ENCODE measurements around the gene ZNF407.
"Not testable (repeated sequence)": the region's sequence is repeated elsewhere in the genome, so short reads cannot be mapped to it uniquely, and the experiment has no call there.

ZNF407 gene, protein sequence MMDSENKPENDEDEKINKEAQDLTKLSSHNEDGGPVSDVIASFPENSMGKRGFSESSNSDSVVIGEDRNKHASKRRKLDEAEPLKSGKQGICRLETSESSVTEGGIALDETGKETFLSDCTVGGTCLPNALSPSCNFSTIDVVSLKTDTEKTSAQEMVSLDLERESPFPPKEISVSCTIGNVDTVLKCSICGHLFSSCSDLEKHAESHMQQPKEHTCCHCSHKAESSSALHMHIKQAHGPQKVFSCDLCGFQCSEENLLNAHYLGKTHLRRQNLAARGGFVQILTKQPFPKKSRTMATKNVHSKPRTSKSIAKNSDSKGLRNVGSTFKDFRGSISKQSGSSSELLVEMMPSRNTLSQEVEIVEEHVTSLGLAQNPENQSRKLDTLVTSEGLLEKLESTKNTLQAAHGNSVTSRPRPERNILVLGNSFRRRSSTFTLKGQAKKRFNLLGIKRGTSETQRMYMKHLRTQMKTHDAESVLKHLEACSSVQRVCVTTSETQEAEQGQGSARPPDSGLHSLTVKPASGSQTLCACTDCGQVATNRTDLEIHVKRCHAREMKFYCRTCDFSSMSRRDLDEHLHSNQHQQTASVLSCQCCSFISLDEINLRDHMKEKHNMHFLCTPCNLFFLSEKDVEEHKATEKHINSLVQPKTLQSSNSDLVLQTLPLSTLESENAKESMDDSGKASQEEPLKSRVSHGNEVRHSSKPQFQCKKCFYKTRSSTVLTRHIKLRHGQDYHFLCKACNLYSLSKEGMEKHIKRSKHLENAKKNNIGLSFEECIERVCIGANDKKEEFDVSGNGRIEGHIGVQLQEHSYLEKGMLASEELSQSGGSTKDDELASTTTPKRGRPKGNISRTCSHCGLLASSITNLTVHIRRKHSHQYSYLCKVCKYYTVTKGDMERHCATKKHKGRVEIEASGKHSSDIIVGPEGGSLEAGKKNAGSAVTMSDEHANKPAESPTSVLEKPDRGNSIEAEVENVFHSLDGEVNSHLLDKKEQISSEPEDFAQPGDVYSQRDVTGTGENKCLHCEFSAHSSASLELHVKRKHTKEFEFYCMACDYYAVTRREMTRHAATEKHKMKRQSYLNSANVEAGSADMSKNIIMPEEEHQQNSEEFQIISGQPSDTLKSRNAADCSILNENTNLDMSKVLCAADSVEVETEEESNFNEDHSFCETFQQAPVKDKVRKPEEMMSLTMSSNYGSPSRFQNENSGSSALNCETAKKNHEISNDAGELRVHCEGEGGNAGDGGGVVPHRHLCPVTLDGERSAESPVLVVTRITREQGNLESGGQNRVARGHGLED (N-terminal part only)

DNA sequence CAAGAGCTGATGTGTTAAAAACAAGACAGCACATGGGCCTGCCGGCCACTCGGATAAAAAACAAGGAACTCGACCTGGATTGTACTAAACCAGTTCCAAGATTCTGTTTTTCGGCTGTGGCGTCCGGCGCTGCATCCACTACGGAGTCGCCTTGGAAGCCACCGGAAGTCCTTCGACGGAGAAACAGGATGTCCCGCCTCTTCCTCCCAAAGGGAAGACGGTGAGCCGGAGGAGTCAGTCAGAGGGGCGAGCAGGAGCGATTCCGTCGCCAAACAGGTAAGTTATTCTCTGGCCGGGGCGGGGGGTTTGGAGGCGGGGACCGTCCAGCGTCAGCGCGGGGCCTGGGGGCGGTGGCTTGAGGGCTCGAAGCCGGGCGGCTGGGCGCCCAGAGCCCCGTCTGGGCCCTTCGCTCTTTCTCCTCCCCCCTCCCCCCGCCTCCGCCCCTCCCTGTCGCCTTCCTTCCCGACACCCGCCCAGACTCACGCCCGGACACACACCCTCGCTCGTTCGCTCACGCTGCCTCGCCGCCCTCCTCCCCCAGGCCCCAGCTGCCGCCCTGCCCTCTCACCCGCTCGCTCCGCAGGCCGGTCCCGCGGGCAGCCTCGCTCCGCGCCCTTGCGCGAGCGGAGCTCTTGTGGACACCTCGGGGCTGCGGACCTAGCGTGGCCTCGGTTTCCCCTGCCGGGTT is at the start of gene ZNF407:
Gene ZNF407, plus strand, starts transcription at position 209 of the 688 bp plus-strand sequence. CDS start 33,150 bp downstream, outside the sequence.
- peak; percentile 90 for DNase-seq (ENCODE audit: low read depth)

DNA sequence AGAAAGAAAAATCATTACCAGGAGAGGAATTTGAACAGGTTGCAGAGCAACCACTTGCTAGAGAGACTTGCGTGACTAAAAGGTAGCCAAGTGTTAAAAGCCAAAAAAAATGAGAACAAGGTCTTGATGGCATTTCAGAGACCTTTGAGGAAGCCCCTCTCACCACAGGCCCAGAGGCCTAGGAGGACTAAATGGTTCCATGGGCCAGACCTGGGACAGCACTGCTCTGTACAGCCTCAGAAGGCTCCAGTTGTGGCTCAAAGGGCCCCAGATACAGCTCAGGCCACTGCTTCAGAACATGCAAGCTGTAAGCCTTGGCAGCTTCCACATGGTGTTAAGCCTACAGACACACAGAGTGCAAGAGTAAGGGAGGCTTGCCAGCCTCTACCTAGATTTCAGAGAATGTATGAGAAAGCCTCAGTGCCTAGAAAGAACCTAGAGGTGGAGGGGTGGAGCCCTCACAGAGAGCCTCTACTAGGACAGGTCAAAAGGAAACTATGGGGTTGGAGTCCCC is 48.0 kb upstream of the ZNF407 start:
- DNase-seq (ENCODE audit: low read depth), result no peak

DNA sequence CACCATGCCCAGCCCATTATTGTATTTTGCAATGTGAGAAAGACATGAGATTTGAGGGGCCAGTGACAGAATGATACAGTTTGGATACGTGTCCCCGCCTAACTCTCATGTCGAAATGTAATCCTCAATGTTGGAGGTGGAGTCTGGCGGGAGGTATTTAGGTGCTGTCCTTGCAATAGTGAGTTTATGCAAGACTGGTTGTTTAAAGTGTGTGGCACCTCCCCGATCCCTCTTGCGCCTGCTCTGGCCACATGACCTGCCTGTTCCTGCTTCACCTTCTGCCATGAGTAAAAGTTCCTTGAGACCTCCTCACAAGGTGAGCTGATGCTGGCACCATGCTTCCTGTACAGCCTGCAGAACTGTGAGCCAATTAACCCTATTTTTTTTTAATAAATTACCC is 46.8 kb upstream of the ZNF407 start:
- DNase-seq (ENCODE audit: low read depth), result no peak

DNA sequence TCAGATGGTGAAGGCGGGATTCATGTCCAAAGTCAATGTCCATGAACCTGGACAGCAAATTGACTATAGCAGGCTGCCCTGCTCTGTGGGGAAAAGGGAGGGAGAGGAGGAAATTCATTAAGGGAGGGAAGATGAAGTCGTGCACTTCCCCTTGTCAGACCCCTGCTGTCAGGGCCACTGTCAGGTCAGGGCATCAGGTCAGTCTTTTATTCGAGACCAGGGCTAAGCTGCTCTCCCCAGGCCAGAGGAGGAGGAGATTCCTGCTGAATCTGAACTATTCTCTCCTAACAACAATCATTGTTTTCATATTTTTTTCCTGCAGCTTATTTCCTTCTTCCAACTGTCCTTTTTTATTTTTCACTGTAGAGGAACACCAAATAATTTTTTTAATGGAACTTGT is 46.2 kb upstream of the ZNF407 start:
- DNase-seq (ENCODE audit: low read depth), result no peak

DNA sequence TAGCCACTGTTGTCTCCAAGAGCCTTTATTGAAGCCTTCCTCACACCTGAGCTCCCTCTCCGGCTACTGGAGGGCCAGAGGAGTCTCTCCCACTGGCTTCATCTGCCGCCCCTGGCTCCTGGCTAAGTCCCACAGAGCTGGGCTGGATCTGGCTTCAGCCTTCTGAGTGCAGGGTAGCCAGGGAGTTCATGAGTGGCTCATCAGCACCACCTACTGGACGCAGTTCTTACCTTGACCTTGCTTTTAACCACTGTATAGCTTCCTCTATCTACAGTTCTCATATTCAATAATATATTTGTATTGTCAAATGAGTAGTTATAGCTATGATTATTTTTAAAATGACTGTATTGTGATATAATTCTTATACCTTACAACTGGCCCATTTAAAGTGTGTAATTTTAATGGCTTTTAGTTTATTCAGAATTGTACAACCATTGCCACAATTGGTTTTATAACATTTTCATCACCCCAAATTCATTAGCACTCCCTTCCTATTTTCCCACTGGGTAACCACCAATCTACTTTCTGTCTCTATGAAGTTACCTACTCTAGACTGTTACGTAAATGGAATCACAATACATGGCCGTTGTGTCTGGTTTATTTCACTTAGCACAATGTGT is 45.6 kb upstream of the ZNF407 start:
- DNase-seq (ENCODE audit: low read depth), result peak; percentile 68

DNA sequence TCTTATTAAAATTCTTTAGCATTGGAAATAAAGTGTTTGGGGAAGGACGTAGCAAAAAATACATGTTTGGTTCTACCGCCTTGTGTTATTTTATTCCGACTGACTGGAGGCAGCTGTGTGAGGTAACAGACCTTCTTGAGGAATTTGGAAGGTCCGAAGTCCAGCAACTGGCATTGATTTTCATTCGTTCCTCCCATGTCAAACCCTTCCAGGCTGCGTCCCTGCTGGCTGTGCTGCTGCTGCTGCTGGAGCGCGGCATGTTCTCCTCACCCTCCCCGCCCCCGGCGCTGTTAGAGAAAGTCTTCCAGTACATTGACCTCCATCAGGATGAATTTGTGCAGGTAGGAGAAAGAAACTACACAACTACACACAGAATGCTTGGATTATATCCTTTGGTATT is 41.5 kb upstream of the ZNF407 start:
- DNase-seq (ENCODE audit: low read depth), result no peak

DNA sequence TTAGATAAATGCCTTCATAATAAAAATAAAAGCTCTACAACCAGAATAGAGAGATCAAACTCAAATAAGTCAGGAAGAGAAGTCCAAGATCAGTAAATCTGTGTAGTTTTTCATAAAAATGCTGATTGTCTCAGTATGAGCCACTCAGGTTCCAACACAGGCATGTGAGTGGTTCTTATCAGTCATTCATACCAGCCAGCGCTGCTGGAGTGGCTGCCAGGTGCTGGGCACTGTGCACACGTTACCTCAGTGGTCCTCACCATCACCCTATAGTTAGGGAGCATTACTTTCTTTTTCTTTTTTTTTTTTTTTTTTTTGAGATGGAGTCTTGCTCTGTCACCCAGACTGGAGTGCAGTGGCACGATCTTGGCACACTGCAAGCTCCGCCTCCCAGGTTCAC is 39.6 kb upstream of the ZNF407 start:
- no peak for DNase-seq (ENCODE audit: low read depth)

DNA sequence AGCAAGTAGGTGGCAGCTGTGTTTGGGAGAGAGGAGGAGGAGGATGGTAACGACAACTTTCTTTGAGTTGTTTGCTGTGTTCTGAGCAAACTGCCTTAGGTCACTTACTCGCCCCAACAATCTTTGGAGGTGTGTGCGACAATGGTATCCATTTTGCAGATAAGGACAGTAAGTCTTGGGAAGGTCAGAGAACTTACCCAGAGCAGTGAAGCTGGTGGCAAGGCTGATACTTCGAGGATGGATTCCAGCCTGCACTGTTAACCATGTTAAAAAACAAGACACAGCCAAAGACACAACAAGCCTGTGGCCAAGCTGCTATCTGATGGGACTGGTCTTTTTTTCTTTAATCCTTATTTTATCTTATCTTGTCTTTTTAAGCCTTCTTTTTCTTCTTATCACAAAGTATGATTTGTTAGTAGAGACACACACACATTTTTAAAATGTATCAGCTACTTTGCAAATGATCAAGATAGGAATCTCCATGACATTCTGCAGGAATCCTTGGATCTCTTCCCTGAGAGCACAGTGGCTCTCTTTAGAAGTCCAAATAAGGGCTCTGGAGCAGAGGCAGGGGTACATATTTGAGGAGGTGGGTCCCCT is 35.4 kb upstream of the ZNF407 start:
- no peak for DNase-seq (ENCODE audit: low read depth)

DNA sequence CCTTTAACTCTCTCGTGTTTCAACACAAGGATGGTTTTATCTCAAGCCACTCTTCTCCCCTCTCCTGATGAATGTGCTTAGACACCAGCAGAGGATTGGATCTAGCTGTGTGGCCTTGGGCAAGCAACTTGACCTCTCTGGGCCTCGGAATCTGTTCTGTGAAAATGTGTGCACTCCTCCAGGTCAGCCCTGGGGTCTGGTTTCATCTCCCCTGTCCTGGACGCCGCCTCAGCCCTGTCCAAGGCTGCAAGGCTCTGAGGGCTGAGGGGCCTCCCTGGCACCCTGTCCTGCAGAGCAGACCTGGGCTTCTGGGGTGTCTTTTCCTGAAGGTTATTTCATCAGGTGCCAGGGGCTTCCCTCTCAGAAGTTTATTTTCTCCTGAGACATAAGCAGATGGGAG is 34.9 kb upstream of the ZNF407 start:
- DNase-seq (ENCODE audit: low read depth), result no peak

DNA sequence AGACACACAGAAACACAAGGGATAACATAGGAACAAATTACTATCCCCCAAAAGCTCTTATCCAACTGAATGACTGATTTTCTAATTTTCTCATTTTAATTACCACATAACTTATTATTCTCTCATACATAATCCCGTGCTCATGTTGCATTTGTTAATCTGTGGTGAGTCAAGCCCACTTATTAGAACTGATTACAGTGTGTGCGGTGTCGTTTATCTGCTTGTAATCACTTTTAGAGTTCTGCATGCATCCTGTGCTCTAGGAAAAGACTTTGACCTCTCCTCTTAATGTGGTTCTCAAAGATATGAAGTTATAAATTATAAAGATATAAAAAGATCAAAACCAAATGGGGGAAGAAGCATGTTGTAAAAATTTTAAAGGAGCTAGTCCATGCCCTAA is 33.7 kb upstream of the ZNF407 start:
- DNase-seq (ENCODE audit: low read depth), result no peak

DNA sequence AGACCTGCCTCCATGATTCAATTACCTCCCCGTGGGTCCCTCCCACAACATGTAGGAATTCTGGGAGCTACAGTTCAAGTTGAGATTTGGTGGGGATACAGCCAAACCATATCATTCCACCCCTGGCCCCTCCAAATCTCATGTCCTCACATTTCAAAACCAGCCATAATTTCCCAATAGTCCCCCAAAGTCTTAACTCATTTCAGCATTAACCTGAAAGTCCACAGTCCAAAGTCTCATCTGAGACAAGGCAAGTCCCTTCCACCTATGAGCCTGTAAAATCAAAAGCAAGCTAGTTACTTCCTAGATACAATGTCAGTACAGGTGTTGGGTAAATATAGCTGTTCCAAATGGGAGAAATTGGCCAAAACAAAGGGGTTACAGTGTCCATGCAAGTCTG is 32.5 kb upstream of the ZNF407 start:
- not testable (repeated sequence) for DNase-seq (ENCODE audit: low read depth)

DNA sequence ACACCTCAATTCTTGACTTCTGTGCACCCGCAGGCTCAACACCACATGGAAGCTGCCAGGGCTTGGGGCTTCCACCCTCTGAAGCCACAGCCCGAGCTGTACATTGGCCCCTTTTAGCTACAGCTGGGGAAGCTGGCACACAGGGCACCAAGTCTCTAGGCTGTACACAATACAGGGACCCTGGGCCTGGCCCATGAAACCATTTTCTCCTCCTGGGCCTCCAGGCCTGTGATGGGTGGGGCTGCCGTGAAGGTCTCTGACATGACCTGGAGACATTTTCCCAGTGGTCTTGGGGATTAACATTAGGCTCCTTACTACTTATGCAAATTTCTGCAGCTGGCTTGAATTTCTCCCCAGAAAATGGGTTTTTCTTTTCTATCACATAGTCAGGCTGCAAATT is 31.7 kb upstream of the ZNF407 start:
- DNase-seq (ENCODE audit: low read depth), result not testable (repeated sequence)

DNA sequence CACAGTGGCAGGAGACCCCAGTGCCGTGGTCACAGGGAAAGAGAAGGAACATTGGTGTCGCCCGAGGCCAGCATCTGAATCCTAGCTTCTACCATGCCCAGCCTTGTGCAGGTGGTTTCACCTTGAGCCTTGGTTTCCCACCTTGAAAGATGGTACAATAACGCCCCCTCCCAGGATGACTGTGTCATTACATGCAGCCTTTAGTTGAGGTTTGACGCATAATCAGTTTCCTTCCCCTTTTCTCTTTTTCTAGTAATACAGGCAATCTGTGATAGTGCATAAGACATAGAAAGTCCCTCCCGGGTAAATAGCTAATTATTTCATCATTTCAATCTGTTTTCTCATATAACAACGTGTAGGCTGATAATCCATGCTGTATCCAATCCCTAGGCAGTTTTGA is 29.8 kb upstream of the ZNF407 start:
- no peak for DNase-seq (ENCODE audit: low read depth)

DNA sequence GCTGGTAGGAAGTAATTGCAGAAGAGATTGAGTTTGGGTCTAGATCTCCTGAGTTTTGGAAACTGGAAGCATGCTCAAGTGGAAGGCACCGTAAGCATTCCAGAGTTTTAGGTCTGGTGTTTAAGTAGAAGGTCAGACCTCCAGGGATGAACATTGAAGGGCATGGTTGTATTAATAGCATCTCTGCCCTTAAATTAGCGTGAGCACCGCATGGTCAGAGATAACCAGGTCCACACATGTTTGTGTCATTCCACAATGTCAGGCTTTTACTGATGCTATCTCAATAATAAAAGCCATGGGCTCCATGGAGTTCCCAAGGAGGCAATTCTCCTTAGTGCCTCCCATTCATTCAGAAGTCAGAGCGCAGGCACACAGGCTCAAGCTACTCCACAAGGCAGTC is 28.3 kb upstream of the ZNF407 start:
- DNase-seq (ENCODE audit: low read depth), result no peak

DNA sequence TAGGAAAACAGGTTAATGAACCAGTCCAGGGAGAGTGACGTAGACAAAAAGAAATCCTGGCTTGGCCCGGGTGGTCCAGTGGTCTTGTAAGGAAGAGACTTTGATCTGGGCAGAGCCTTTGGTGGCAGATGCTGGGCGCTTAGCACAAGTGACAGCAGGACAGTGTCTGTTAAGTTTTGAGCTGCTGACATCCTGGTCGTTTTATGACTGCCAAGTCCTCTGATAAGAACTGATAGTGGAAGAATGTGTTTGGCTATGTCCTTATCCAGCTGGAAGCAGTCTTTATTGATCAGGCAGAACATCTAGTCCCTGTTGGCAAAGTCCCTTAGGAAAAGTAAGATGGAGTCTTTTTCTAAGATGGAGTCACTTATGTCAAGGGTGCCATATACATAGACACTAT is 27.4 kb upstream of the ZNF407 start:
- DNase-seq (ENCODE audit: low read depth), result no peak

DNA sequence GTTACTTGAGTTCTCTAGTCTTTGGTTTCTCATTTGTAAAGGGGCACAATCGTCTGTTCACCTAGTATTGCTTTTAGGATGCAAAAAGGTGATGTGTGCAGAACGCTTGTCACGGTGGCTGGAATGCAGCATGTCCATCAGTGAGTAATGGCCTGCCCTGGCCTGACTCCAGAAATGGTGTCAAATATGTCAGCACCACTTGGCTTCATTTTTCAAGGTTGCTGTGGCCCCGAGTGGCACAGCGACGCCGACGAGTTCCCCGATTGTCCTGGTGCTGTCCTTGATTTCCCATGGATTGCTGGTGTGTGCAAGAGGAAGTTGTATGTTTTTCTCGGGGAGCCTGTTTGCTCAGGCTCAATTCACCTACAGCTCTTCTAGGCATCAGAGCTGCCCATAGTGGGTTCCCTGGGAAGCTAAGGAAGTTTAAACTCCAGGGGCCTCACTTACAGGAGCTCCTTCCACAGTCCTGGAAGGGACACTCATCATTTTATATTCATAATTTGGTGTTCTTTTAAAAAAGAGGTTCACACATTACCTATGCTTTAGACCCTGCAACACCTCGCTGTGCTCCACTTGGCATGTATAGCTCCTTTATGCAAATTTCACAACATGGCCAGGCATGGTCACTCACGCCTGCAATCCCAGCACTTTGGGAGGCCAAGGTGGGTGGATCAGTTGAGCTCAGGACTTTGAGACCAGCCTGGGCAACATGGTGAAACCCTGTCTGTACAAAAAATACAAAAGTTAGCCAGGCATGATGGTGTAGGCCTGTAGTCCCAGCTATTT is 25.6 kb upstream of the ZNF407 start:
- DNase-seq (ENCODE audit: low read depth), result no peak

DNA sequence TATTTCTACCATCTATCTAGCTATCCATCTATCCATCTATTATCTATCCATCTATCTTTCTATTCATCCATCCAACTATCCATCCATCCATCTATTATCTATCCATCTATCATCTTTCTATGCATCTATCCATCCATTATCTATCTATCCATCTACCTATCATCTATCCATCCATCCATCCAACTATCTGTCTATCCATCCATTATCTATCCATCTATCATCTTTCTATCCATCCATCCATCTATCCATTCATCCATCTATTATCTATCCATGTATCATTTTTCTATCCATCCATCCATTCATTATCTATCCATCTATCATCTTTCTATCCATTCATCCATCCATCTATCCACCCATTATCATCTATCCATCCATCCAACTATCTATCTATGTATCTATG is 24.6 kb upstream of the ZNF407 start:
- DNase-seq (ENCODE audit: low read depth), result no peak

DNA sequence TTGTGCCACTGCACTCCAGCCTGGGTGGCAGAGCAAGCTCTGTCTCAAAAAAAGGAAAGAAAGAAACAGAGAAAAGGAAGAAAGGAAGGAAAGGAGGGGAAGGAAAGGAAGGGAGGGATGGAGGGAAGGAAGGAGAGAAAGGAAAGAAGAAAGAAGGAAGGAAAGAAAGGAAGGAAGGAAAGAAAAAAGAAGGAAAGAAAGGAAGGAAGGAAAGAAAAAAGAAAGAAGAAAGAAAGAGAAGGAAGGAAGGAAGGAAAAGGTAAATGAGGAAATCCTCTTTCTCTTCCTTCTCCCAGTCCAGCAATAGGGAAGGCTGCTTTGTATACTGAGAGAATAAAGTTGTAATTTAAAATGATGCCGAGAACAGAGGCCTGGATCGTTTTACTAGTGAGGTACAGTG is 22.8 kb upstream of the ZNF407 start:
- no peak for DNase-seq (ENCODE audit: low read depth)

DNA sequence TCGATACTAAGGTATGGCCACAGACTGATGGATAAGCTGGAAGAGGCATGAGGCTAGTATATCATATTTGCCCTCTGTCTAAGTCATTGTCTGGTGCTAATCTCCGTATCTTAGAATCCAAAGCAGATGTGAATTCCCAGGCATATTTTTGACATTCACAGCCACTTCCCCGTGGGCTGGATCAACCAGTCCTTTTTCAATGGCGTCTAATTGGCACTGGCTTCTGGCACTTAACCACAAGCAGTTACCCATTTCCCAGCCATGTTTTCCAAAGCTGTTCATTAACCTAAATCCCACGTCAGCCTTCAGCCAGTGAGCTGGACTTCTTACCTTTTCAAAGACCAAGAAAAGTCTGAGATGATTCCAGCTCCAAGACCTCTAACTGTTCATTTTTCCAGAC is 20.7 kb upstream of the ZNF407 start:
- DNase-seq (ENCODE audit: low read depth), result no peak

All from fibroblast of gingiva (primary cell).